ENCODE measurements around the gene APOL5. TPM values are rescaled to one million over a fixed set of nuclear protein-coding genes. Genes with fewer than 3 reads are reported as not detected.
"Not testable (repeated sequence)": the region's sequence is repeated elsewhere in the genome, so short reads cannot be mapped to it uniquely, and the experiment has no call there.

The APOL5 gene
- total RNA-seq: not detected

GRCh38 chr22:35717572-35717971 is at the start of gene APOL5:
TSS of gene APOL5 (plus strand) at chr22:35717872. CDS start at chr22:35717872, 0 bp downstream.
- no peak within 1 kb of the TSS for H3K4me3 Mint-ChIP-seq
- H3K36me3 Mint-ChIP-seq: no peaks in the 10 kb centered on the region
- ATAC-seq (no peak), DNase-seq (no peak)
- H3K27me3 Mint-ChIP-seq: peaks cover 3% of the 10 kb centered on the region
- H3K27ac Mint-ChIP-seq: no peak within 1 kb of the TSS
- no peaks in the 10 kb centered on the region for H3K4me1 Mint-ChIP-seq
- CTCF ChIA-PET: no interaction called here
- peaks cover 3% of the 10 kb centered on the region for H3K9me3 Mint-ChIP-seq (ENCODE audit: low read depth)

- no peak overlapping the region for H3K4me3 Mint-ChIP-seq
- peaks cover 7% of the 10 kb centered on the region for H3K9me3 Mint-ChIP-seq (ENCODE audit: low read depth)
- DNase-seq (no peak), ATAC-seq (no peak)
- no peaks in the 10 kb centered on the region for H3K27me3 Mint-ChIP-seq
- peaks cover 25% of the 10 kb centered on the region for H3K36me3 Mint-ChIP-seq
- no peaks in the 10 kb centered on the region for H3K4me1 Mint-ChIP-seq
- no peak overlapping the region for H3K27ac Mint-ChIP-seq
- CTCF ChIA-PET: no interaction called here
These were observed 43.3 kb upstream of the APOL5 start for GRCh38 chr22:35674335-35674734.

DNA sequence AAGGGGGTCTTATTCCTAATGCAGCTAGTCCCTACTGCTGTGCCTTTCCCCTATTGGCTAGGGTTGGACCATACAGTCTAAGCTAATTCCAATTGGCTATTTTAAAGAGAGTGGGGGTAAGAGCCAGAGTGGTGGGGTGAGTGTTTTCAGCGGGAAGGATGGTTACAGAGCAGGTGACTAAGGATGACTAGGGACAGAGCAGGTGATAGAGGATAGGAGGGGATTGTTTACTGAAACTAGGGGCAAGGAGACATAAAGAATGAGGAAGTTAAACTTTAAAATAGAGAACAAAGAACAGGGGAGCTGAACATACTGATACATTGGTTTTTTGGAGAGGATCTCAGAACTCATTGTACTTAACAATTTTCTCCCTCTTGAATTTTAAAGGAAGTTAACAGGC is 41.6 kb upstream of the APOL5 start:
- H3K9me3 Mint-ChIP-seq (ENCODE audit: low read depth); CTCF ChIA-PET; H3K27me3 Mint-ChIP-seq; H3K4me3 Mint-ChIP-seq; H3K27ac Mint-ChIP-seq; ATAC-seq; H3K4me1 Mint-ChIP-seq; DNase-seq: not testable (repeated sequence)
- peaks cover 25% of the 10 kb centered on the region for H3K36me3 Mint-ChIP-seq

DNA sequence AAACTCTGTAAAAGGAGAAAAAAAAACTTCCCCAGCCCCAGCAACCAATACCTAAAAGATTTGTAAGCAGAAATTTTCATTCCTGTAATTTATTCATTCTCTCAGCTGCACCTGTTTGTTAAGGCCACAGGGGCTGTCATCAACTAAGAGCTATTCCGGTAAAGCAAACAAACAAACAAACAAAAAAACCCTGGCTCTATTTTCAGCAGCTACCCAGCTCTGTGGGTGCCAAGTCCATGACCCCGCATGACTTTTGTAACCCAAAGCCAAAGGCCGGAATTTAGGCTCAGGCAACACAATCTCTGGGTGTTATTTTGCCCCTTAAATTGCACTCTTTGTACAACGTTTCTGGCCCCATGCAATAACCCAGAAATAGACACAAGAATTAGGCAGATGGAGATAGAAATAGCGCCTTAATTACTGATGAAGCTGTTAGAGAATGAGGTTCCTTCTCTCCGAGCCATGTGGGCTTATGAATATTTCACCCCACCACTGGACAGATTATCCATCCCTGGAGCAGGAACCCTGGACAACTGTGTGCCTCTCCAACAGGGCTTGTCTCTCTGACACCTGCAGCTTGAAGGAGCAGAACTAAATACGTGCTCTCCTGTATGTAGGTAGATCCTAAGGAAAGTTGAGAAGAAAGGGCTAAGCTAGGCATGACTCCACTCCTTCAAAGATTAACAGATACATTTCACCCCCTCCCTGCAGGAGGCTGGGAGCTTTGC is 40.0 kb upstream of the APOL5 start:
- Mint-ChIP-seq H3K4me1 (no peaks in the 10 kb centered on the region), H3K27me3 (no peaks in the 10 kb centered on the region), H3K4me3 (no peak overlapping the region), H3K27ac (no peak overlapping the region), H3K36me3 (peaks cover 30% of the 10 kb centered on the region), H3K9me3 (ENCODE audit: low read depth) (peaks cover 15% of the 10 kb centered on the region)
- DNase-seq (no peak), ATAC-seq (no peak)
- CTCF ChIA-PET: interaction anchor here (0.7 kb wide), 1 partner anchor 13 kb away, joined by 3 read pairs; no protein-coding TSS in a partner anchor

DNA sequence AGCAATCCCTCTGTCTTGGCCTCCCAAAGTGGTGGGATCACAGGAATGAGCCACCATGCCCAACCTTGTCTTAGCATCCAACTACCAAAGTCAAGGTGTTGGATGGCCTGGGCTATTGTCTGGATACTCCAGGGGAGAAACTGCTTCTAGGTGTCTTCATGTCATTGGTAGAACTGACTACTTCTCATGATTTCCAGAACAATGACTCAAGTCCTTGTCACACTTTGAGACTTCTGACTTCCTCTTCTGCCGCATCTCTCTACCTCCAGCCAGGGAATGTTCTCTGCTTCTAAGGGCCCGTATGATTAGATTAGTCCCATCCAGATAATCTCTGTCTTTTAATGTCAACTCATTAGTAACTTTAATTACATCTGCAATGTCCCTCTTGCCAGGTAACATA is 38.8 kb upstream of the APOL5 start:
- CTCF ChIA-PET: no interaction called here
- no peak for DNase-seq
- H3K9me3 Mint-ChIP-seq (ENCODE audit: low read depth): peaks cover 11% of the 10 kb centered on the region
- H3K4me1 Mint-ChIP-seq: no peaks in the 10 kb centered on the region
- no peak overlapping the region for H3K4me3 Mint-ChIP-seq
- H3K27me3 Mint-ChIP-seq: peaks cover 4% of the 10 kb centered on the region
- no peak overlapping the region for H3K27ac Mint-ChIP-seq
- peaks cover 23% of the 10 kb centered on the region for H3K36me3 Mint-ChIP-seq
- ATAC-seq: no peak

- DNase-seq, ATAC-seq, CTCF ChIA-PET: not testable (repeated sequence)
These were observed 38.2 kb upstream of the APOL5 start for GRCh38 chr22:35679492-35679891.

GRCh38 chr22:35681454-35682052 is 36.1 kb upstream of the APOL5 start:
- H3K4me1 Mint-ChIP-seq: no peaks in the 10 kb centered on the region
- no peak overlapping the region for H3K27ac Mint-ChIP-seq
- no peak for ATAC-seq
- peaks cover 4% of the 10 kb centered on the region for H3K27me3 Mint-ChIP-seq
- CTCF ChIA-PET: no interaction called here
- H3K36me3 Mint-ChIP-seq: peaks cover 11% of the 10 kb centered on the region
- peaks cover 11% of the 10 kb centered on the region for H3K9me3 Mint-ChIP-seq (ENCODE audit: low read depth)
- no peak overlapping the region for H3K4me3 Mint-ChIP-seq
- no peak for DNase-seq

More at GRCh38 chr22:35679492-35679891, 38.2 kb upstream of the APOL5 start:
- H3K27me3 Mint-ChIP-seq, H3K4me3 Mint-ChIP-seq, H3K4me1 Mint-ChIP-seq, H3K27ac Mint-ChIP-seq: not testable (repeated sequence)
- peaks cover 20% of the 10 kb centered on the region for H3K36me3 Mint-ChIP-seq
- peaks cover 11% of the 10 kb centered on the region for H3K9me3 Mint-ChIP-seq (ENCODE audit: low read depth)

DNA sequence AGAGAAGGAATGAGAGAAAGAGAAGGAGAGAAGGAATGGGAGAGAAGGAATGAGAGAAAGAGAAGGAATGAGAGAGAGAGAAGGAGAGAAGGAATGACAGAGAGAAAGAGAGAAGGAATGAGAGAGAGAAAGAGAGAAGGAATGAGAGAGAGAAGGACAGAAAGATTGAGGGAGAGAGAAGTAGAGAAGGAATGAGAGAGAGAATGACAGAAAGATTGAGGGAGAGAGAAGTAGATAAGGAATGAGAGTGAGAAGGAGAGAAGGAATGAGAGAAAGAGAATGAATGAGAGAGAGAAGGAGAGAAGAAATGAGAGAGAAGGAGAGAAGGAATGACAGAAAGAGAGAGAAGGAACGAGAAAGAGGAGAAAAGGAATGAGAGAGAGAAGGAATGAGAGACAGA is 34.1 kb upstream of the APOL5 start:
- Mint-ChIP-seq H3K9me3 (ENCODE audit: low read depth) (peaks cover 10% of the 10 kb centered on the region), H3K36me3 (peaks cover 7% of the 10 kb centered on the region), H3K4me3 (no peak overlapping the region), H3K27ac (no peak overlapping the region), H3K4me1 (no peaks in the 10 kb centered on the region), H3K27me3 (peaks cover 4% of the 10 kb centered on the region)
- no peak for DNase-seq
- ATAC-seq: no peak
- CTCF ChIA-PET: no interaction called here

- Mint-ChIP-seq H3K9me3 (ENCODE audit: low read depth) (peaks cover 10% of the 10 kb centered on the region), H3K36me3 (peaks cover 7% of the 10 kb centered on the region), H3K4me1 (no peaks in the 10 kb centered on the region), H3K4me3 (no peak overlapping the region), H3K27me3 (peaks cover 6% of the 10 kb centered on the region), H3K27ac (no peak overlapping the region)
- CTCF ChIA-PET: no interaction called here
- DNase-seq: no peak
- no peak for ATAC-seq
These were observed 33.4 kb upstream of the APOL5 start for GRCh38 chr22:35684270-35684700.

- no peak for ATAC-seq
- DNase-seq: no peak
- Mint-ChIP-seq H3K27me3 (peaks cover 7% of the 10 kb centered on the region), H3K36me3 (peaks cover 7% of the 10 kb centered on the region), H3K27ac (no peak overlapping the region), H3K9me3 (ENCODE audit: low read depth) (peaks cover 10% of the 10 kb centered on the region), H3K4me3 (no peak overlapping the region), H3K4me1 (no peaks in the 10 kb centered on the region)
- CTCF ChIA-PET: no interaction called here
These were observed 32.9 kb upstream of the APOL5 start for GRCh38 chr22:35684732-35685131.

- ATAC-seq: no peak
- CTCF ChIA-PET: no interaction called here
- no peak overlapping the region for H3K27ac Mint-ChIP-seq
- peaks cover 9% of the 10 kb centered on the region for H3K9me3 Mint-ChIP-seq (ENCODE audit: low read depth)
- DNase-seq: no peak
- peaks cover 7% of the 10 kb centered on the region for H3K27me3 Mint-ChIP-seq
- no peaks in the 10 kb centered on the region for H3K4me1 Mint-ChIP-seq
- H3K36me3 Mint-ChIP-seq: peaks cover 6% of the 10 kb centered on the region
- no peak overlapping the region for H3K4me3 Mint-ChIP-seq
These were observed 31.9 kb upstream of the APOL5 start for GRCh38 chr22:35685731-35686130.

GRCh38 chr22:35686298-35686697 is 31.4 kb upstream of the APOL5 start:
- CTCF ChIA-PET: no interaction called here
- ATAC-seq (no peak), DNase-seq (no peak)
- H3K27ac Mint-ChIP-seq: no peak overlapping the region
- H3K36me3 Mint-ChIP-seq: peaks cover 5% of the 10 kb centered on the region
- H3K4me1 Mint-ChIP-seq: no peaks in the 10 kb centered on the region
- H3K9me3 Mint-ChIP-seq (ENCODE audit: low read depth): peaks cover 8% of the 10 kb centered on the region
- H3K27me3 Mint-ChIP-seq: peaks cover 7% of the 10 kb centered on the region
- H3K4me3 Mint-ChIP-seq: no peak overlapping the region

- H3K4me3 Mint-ChIP-seq: no peak overlapping the region
- H3K27me3 Mint-ChIP-seq: peaks cover 7% of the 10 kb centered on the region
- CTCF ChIA-PET: no interaction called here
- H3K9me3 Mint-ChIP-seq (ENCODE audit: low read depth): peaks cover 2% of the 10 kb centered on the region
- DNase-seq (no peak), ATAC-seq (no peak)
- H3K27ac Mint-ChIP-seq: no peak overlapping the region
- H3K4me1 Mint-ChIP-seq: no peaks in the 10 kb centered on the region
- H3K36me3 Mint-ChIP-seq: no peaks in the 10 kb centered on the region
These were observed 30.2 kb upstream of the APOL5 start for GRCh38 chr22:35687461-35687860.

DNA sequence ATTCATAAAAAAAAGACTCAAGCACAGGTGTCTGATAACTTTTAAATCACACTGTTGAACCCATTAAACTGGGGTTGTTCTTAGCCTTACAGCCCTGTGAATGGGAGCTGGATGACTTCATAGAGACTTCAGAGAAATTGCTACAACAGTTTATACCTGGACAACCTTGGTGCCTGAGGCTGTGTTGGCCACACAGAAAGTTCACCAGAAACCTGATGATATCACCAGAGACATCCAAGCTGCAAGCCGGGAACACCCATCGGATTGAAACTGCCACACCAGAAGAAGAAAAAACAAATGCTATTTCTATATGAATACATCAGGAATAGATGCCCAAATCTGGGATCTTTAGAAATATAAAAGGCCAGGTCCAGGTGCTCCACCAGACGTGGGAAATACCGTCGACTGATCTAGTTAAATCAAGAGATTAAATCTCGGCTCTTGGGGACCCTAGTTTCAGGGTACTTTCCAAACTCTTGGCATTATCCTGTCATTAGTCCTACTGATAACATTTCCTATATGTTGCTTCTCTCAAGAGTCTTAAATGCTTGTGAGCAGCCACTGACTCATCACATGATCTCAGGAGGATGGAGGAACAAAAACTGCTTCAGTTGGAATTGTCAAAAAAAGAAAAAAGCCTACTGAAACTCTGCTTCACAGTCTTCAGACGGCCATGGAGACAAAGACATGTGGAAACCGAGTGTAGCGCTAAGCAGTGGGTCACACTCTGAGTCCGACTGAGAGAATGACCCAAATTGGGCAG is 28.6 kb upstream of the APOL5 start:
- Mint-ChIP-seq H3K36me3 (no peaks in the 10 kb centered on the region), H3K4me1 (no peaks in the 10 kb centered on the region), H3K27me3 (peaks cover 3% of the 10 kb centered on the region), H3K9me3 (ENCODE audit: low read depth) (peaks cover 2% of the 10 kb centered on the region), H3K27ac (no peak overlapping the region), H3K4me3 (no peak overlapping the region)
- CTCF ChIA-PET: no interaction called here
- DNase-seq: no peak
- no peak for ATAC-seq

Data from activated CD8-positive, alpha-beta memory T cell treated with anti-CD3 and anti-CD28 coated beads, Interleukin-2, amount 10 ng/mL, durations not matched to agents 7 days and 5 days (primary cell).